Endothelial cell of umbilical vein (primary cell): ENCODE measurements around the gene MICAL3. TPM values are rescaled to one million over a fixed set of nuclear protein-coding genes. Genes with fewer than 3 reads are reported as not detected.

Experiments used
- BruUV-seq: library from RNA; stranded (reverse); fragments of 400-500 nt; replicated peaks from 2 replicates; lab custom pipeline; 2021; lab: Mats Ljungman, UMichigan
- CTCF ChIA-PET: fragments of 300-600, 350-600 bp; sonication (Branson Sonifier 250); formaldehyde crosslinking; loops from one replicate; lab custom pipeline; 2021; ENCODE audit warnings: antibody characterized with exemption, inconsistent platforms; lab: Charles Lee
- POLR2A ChIA-PET: fragments of 300-600, 350-600 bp; sonication (Branson Sonifier 250); formaldehyde crosslinking; loops from one replicate; lab custom pipeline; 2021; ENCODE audit warnings: antibody characterized with exemption, inconsistent platforms; lab: Charles Lee
- DNase-seq: peaks from one replicate; pipeline ENCODE4 v3.0.0-alpha.2; 2011; ENCODE audit warnings: low read depth, low spot score
- FAIRE-seq: peaks from 2 replicates; lab custom pipeline; 2011; peaks lifted over from hg19 to GRCh38; lab: Jason Lieb, UNC
- H2AFZ ChIP-seq: 2 replicates; pipeline ENCODE4 v1.6.0; 2012; ENCODE audit warnings: low read depth, low read length, control low read depth, inconsistent platforms
- H3K27ac ChIP-seq: 2 replicates; pipeline ENCODE4 v1.5.1; 2011; ENCODE audit warnings: low read depth, mild to moderate bottlenecking, control low read depth, low read length, moderate library complexity; ENCODE audit not compliant: insufficient read depth
- H3K27me3 ChIP-seq, 2 experiments: 2 replicates each; pipeline versions ENCODE4 v1.6.0 to v1.6.1; 2011; ENCODE audit warnings: low read length in 2 of 2, mixed read lengths in 1 of 2; ENCODE audit not compliant: control insufficient read depth in 2 of 2, insufficient read depth in 2 of 2
- H3K36me3 ChIP-seq, 2 experiments: 2 replicates in 1 of 2; 3 replicates in 1 of 2; pipeline ENCODE4 v1.5.1; 2011; ENCODE audit warnings: low read length in 2 of 2, mild to moderate bottlenecking in 1 of 2, moderate library complexity in 1 of 2; ENCODE audit not compliant: control insufficient read depth in 2 of 2, insufficient read depth in 2 of 2; ENCODE audit errors: extremely low read depth in 1 of 2
- H3K4me1 ChIP-seq: 3 replicates; pipeline ENCODE4 v1.5.1; 2011; ENCODE audit warnings: mild to moderate bottlenecking, low read length; ENCODE audit not compliant: control insufficient read depth, insufficient read depth; ENCODE audit errors: extremely low read depth
- H3K4me2 ChIP-seq: 2 replicates; pipeline ENCODE4 v1.6.1; 2011; ENCODE audit warnings: low read length, control low read depth, mixed read lengths; ENCODE audit not compliant: insufficient read depth
- H3K4me3 ChIP-seq, 3 experiments: fragments of 200-600 bp in 1 of 3; sonication (generic), shearing (Covaris generic) in 1 of 3; replicated peaks in 1 of 3; 2 replicates each; pipeline ENCODE4 v1.5.1; 2011 to 2016; ENCODE audit warnings: control low read depth in 3 of 3, low read length in 3 of 3, mild to moderate bottlenecking in 2 of 3, inconsistent platforms in 1 of 3, low read depth in 1 of 3, moderate library complexity in 1 of 3; ENCODE audit not compliant: insufficient read depth in 1 of 3
- H3K79me2 ChIP-seq: 2 replicates; pipeline ENCODE4 v1.6.0; 2012; ENCODE audit warnings: low read length, inconsistent platforms; ENCODE audit not compliant: control insufficient read depth, insufficient read depth
- H3K9ac ChIP-seq: replicated peaks from 2 replicates; pipeline ENCODE3; 2011; ENCODE audit warnings: low read length, control low read depth; ENCODE audit not compliant: insufficient read depth; ENCODE audit errors: extremely low read depth
- H3K9me1 ChIP-seq: replicated peaks from 3 replicates; pipeline ENCODE4 v1.6.0; 2011; ENCODE audit warnings: mild to moderate bottlenecking, low read length; ENCODE audit not compliant: control insufficient read depth, insufficient read depth; ENCODE audit errors: extremely low read depth
- H3K9me3 ChIP-seq: replicated peaks from 2 replicates; pipeline ENCODE4 v1.5.1; 2012; ENCODE audit warnings: low read length, inconsistent platforms; ENCODE audit not compliant: control insufficient read depth, insufficient read depth
- H4K20me1 ChIP-seq: replicated peaks from 2 replicates; pipeline ENCODE3; 2011; ENCODE audit warnings: mild to moderate bottlenecking, low read length; ENCODE audit not compliant: control insufficient read depth, insufficient read depth; ENCODE audit errors: extremely low read depth
- EZH2 ChIP-seq: IDR thresholded peaks from 2 replicates; pipeline ENCODE4 v1.6.1; 2012; ENCODE audit warnings: borderline replicate concordance, low read depth, mild to moderate bottlenecking, moderate library complexity, low read length, inconsistent platforms; ENCODE audit not compliant: severe bottlenecking
- FOS ChIP-seq: IDR thresholded peaks from 2 replicates; pipeline ENCODE4 v1.6.1; 2011; ENCODE audit warnings: mild to moderate bottlenecking, low read length, moderate library complexity, borderline replicate concordance; ENCODE audit not compliant: insufficient read depth
- GATA2 ChIP-seq: IDR thresholded peaks from 2 replicates; pipeline ENCODE4 v1.7.0; 2011; ENCODE audit warnings: low read depth, mild to moderate bottlenecking, moderate library complexity, mixed read lengths, low read length; ENCODE audit not compliant: insufficient read length, insufficient read depth
- JUN ChIP-seq: IDR thresholded peaks from 2 replicates; pipeline ENCODE4 v1.6.1; 2011; ENCODE audit warnings: borderline replicate concordance, low read depth; ENCODE audit not compliant: insufficient read length, insufficient read depth
- MYC ChIP-seq: IDR thresholded peaks from one replicate; pipeline ENCODE4 v1.6.1; 2011; ENCODE audit warnings: mild to moderate bottlenecking, low read depth, low read length
- POLR2A ChIP-seq: IDR thresholded peaks from 2 replicates; pipeline ENCODE4 v1.6.1; 2012; ENCODE audit warnings: low read depth, mild to moderate bottlenecking, control low read depth, low read length
- POLR2AphosphoS5 ChIP-seq: IDR thresholded peaks from 2 replicates; pipeline ENCODE4 v1.6.1; 2012; ENCODE audit warnings: low read depth, mild to moderate bottlenecking, control low read depth, low read length, moderate library complexity; ENCODE audit not compliant: insufficient read depth
- dilution Hi-C: fragments of 300-500 bp; cut with MboI; formaldehyde crosslinking; loops from one replicate; pipeline ENCODE4 v1.15.0; 2019; ENCODE audit warnings: low sequenced_read_pairs; ENCODE audit not compliant: extremely low pct_ligation_motif_present
- intact Hi-C: fragments of 100-400 bp; cut with micrococcal nuclease; formaldehyde crosslinking; loops from one replicate; pipeline ENCODE4 v1.10.0; 2022
- polyA plus RNA-seq, 4 experiments: library from polyadenylated mRNA; depleted of rRNA in 3 of 4; stranded (reverse) in 3 of 4; unstranded in 1 of 4; fragments of >200 nt; gene quantifications; 2 replicates each; pipeline versions ENCODE4 v1.2.1 to v1.2.3, GENCODE V29; 2011 to 2012; ENCODE audit warnings: missing spikeins in 1 of 4
- total RNA-seq: library from RNA; stranded (reverse); gene quantifications from 2 replicates; pipeline ENCODE4 v1.2.3, GENCODE V29; 2021
- TF ChIP-seq, protein P1 (sequence below): IDR thresholded peaks from 2 replicates; pipeline ENCODE4 v1.6.1; 2011; ENCODE audit not compliant: insufficient read depth, insufficient read length
- TF ChIP-seq, protein P2 (sequence below), 2 donors: IDR thresholded peaks; 1 replicate in 1 of 2; 2 replicates in 1 of 2; pipeline ENCODE4 v1.5.1; 2011; ENCODE audit warnings: low read length in 2 of 2, mild to moderate bottlenecking in 2 of 2, moderate library complexity in 2 of 2, control low read depth in 1 of 2, inconsistent platforms in 1 of 2, low read depth in 1 of 2; ENCODE audit not compliant: insufficient read depth in 1 of 2; ENCODE audit errors: extremely low read depth in 1 of 2

Gene MICAL3
- total and polyA plus RNA-seq, 2 donors (not counting 3 experiments of a cell fraction or from before 2014, with no cell fraction given): 14.5 to 63.7 TPM

DNA sequence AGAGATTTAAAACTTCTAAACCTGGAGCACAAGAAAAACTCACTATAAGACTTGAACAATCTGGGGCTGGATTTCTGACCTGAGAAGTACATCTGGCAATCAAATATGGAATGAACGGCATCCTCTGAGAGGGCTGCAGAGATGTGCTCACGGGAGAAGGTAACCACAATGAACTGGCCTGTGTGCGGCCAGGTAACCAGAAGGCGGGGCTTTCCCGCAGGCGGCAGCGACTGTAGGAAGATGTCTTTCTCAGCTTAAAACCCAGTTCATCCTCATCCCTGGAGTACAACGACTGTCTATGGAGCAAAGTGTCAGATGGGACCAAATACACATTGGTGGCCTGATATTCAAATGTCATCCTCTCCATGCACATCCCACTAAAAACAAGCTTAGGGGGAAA, 24.5 kb downstream of the MICAL3 start:
- dilution Hi-C loops (no loop called here), intact Hi-C loops (no loop called here)
- no peak for DNase-seq
- no peaks in the 10 kb centered on the region for H3K27me3 ChIP-seq
- no peaks in the 10 kb centered on the region for H3K9me3 ChIP-seq
- POLR2A ChIA-PET: no interaction called here
- TF ChIP-seq FOS: no peak
- TF ChIP-seq EZH2: no peak
- no peak for TF ChIP-seq POLR2AphosphoS5
- TF ChIP-seq, protein P1, sequence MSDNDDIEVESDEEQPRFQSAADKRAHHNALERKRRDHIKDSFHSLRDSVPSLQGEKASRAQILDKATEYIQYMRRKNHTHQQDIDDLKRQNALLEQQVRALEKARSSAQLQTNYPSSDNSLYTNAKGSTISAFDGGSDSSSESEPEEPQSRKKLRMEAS: no peak
- TF ChIP-seq JUN: no peak
- H3K36me3 ChIP-seq: no peaks in the 10 kb centered on the region
- H3K9me1 ChIP-seq: no peaks in the 10 kb centered on the region
- peak overlapping the region in 1 of 3 experiments; percentile 45 for H3K4me3 ChIP-seq
- peaks cover 5% of the 10 kb centered on the region for H3K4me1 ChIP-seq
- H2AFZ ChIP-seq: no peak overlapping the region
- FAIRE-seq: no peak
- peaks cover 53% of the 10 kb centered on the region for H3K79me2 ChIP-seq
- CTCF ChIA-PET: interaction anchor here (0.7 to 2.6 kb wide), 8 partner anchors 11 to 396 kb away, joined by 3 to 12 read pairs (median 3); partner anchors contain the start of gene MICAL3
- H3K4me2 ChIP-seq: peak overlapping the region; percentile 55
- TSS peak; percentile 37 for BruUV-seq
- H3K9ac ChIP-seq: no peak overlapping the region
- no peak overlapping the region for H3K27ac ChIP-seq
- no peaks in the 10 kb centered on the region for H4K20me1 ChIP-seq

DNA sequence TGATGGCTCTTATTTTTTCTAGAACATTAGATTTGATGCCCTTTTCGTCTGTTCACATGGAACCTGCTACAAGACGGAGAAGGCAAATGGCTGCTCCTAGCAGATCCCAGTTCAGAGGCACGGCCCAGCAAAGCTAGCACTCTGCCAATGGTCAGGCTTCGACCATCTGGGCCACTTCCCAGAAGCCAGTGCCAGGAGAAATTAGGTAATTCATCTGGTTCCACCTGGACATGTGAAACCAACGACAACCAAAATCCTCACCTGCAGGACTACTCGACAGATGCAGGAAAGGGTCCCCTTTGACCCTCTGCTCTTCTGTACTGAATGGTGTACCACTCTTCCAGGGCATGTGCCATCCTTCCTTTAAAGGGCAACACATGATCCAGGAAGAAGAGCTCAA, 25.4 kb downstream of the MICAL3 start:
- H3K27me3 ChIP-seq: no peaks in the 10 kb centered on the region
- TF ChIP-seq EZH2 (no peak), FOS (no peak), POLR2A (no peak), JUN (no peak), MYC (no peak), POLR2AphosphoS5 (no peak), GATA2 (no peak)
- TF ChIP-seq, protein P1: no peak
- TF ChIP-seq, protein P2, sequence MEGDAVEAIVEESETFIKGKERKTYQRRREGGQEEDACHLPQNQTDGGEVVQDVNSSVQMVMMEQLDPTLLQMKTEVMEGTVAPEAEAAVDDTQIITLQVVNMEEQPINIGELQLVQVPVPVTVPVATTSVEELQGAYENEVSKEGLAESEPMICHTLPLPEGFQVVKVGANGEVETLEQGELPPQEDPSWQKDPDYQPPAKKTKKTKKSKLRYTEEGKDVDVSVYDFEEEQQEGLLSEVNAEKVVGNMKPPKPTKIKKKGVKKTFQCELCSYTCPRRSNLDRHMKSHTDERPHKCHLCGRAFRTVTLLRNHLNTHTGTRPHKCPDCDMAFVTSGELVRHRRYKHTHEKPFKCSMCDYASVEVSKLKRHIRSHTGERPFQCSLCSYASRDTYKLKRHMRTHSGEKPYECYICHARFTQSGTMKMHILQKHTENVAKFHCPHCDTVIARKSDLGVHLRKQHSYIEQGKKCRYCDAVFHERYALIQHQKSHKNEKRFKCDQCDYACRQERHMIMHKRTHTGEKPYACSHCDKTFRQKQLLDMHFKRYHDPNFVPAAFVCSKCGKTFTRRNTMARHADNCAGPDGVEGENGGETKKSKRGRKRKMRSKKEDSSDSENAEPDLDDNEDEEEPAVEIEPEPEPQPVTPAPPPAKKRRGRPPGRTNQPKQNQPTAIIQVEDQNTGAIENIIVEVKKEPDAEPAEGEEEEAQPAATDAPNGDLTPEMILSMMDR (IDR thresholded peaks at IDR 0.05; ENCODE audit: extremely low read depth in 1 of 2, insufficient read depth in 1 of 2, low read depth in 1 of 2, low read length in 2 of 2): no peak
- H2AFZ ChIP-seq: no peak overlapping the region
- H3K27ac ChIP-seq: no peak overlapping the region
- POLR2A ChIA-PET: no interaction called here
- no peak overlapping the region for H3K4me3 ChIP-seq
- BruUV-seq: no TSS peak
- no peaks in the 10 kb centered on the region for H3K36me3 ChIP-seq
- H4K20me1 ChIP-seq: no peaks in the 10 kb centered on the region
- intact Hi-C loops: no loop called here
- DNase-seq (no peak), FAIRE-seq (no peak)
- CTCF ChIA-PET: no interaction called here
- peaks cover 5% of the 10 kb centered on the region for H3K4me1 ChIP-seq
- dilution Hi-C loops: no loop called here
- H3K79me2 ChIP-seq: peaks cover 60% of the 10 kb centered on the region
- no peaks in the 10 kb centered on the region for H3K9me1 ChIP-seq
- no peak overlapping the region for H3K9ac ChIP-seq
- H3K4me2 ChIP-seq: no peak overlapping the region
- H3K9me3 ChIP-seq: no peaks in the 10 kb centered on the region
